Testis (tissue), 2 donors: ENCODE results near the gene PSMB7.

Experiments used
- POLR2A ChIP-seq: fragments of 450-650 bp; IDR thresholded peaks from one replicate; pipeline ENCODE4 v1.6.1; 2017; ENCODE audit warnings: antibody characterized with exemption, mild to moderate bottlenecking, moderate library complexity
- TF ChIP-seq, protein P1 (sequence below), 3 experiments: fragments of 450-650 bp in 2 of 3; fragments of 200-600 bp in 1 of 3; sonication (generic) in 1 of 3; IDR thresholded peaks; one replicate each; pipeline ENCODE4 v1.5.1; 2016 to 2019; ENCODE audit warnings: antibody characterized with exemption in 3 of 3, mild to moderate bottlenecking in 2 of 3, moderate library complexity in 1 of 3

DNA sequence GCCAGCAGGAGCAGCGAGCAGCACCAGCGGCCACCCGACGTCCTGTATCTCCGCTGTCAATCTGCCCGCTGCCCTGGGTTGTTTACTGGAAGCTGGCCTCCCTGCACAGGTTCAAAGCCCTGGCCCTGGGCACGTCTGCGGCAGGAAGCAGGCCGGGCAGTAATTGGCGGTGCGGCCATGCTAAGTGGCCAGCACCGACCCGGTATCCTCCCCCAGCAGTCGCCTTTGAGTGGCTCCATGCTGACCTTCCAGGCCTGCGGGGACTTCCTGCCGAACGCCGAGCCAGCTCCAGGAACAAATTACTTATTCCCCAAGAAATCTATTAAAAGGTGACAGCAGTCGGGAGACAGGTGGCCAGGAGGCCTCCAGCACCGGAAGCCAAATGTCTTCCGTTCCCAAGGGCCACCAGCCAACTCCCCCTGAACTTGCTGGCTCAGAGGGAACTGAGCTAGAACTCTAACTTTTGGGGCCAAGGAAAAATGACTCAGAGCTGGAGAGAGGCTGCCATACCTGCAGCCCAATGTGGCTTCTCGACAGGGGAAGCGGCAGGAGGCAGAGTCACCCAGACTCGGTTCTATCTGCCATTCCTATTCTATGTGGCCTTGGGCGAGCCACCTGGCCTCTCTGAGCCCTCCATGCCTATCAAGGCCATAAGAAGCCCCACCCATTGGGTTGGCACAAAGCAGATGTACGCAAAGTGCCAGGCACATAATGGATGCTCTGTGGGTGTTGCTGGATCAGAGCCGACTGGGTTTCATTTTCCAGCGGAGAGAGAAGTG lies 13.7 kb upstream of the PSMB7 start:
- TF ChIP-seq, protein P1, sequence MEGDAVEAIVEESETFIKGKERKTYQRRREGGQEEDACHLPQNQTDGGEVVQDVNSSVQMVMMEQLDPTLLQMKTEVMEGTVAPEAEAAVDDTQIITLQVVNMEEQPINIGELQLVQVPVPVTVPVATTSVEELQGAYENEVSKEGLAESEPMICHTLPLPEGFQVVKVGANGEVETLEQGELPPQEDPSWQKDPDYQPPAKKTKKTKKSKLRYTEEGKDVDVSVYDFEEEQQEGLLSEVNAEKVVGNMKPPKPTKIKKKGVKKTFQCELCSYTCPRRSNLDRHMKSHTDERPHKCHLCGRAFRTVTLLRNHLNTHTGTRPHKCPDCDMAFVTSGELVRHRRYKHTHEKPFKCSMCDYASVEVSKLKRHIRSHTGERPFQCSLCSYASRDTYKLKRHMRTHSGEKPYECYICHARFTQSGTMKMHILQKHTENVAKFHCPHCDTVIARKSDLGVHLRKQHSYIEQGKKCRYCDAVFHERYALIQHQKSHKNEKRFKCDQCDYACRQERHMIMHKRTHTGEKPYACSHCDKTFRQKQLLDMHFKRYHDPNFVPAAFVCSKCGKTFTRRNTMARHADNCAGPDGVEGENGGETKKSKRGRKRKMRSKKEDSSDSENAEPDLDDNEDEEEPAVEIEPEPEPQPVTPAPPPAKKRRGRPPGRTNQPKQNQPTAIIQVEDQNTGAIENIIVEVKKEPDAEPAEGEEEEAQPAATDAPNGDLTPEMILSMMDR (IDR thresholded peaks at IDR 0.05) = no peak
- TF ChIP-seq POLR2A = no peak
